ENCODE data around the gene IGFBP4. TPM values are rescaled to one million over a fixed set of nuclear protein-coding genes. Genes with fewer than 3 reads are reported as not detected.
"Not testable (repeated sequence)": the region's sequence is repeated elsewhere in the genome, so short reads cannot be mapped to it uniquely, and the experiment has no call there.

Gene IGFBP4
- total RNA-seq, result 56.1 and 56.7 TPM in 2 replicates
- long read RNA-seq, partial matches to known transcripts, result 11 of 14 reads
- long read RNA-seq, other reads (novel, unspliced or antisense), result 3 of 14 reads

- peak; percentile 48 for TF ChIP-seq CTCF (conservative IDR thresholded peaks at IDR 0.05)
- H3K9me3 Mint-ChIP-seq, result no peaks in the 10 kb centered on the region
- no peak within 1 kb of the TSS for H3K27ac Mint-ChIP-seq (ENCODE audit: unreplicated experiment)
- peaks cover 8% of the 10 kb centered on the region for H3K27me3 Mint-ChIP-seq (ENCODE audit: low read depth)
- H3K36me3 Mint-ChIP-seq (ENCODE audit: low read depth), result no peaks in the 10 kb centered on the region
- peaks cover 24% of the 10 kb centered on the region for H3K4me1 Mint-ChIP-seq
- peak; percentile 75 for DNase-seq (ENCODE audit: low read depth, low spot score)
- peak within 1 kb of the TSS; percentile 75 for H3K4me3 Mint-ChIP-seq
Observed at GRCh38 chr17:40443196-40443987, at the start of gene IGFBP4. IGFBP4 (plus strand) TSS chr17:40443450; CDS start chr17:40443736, 286 bp downstream.

GRCh38 chr17:40399185-40399584, 44.1 kb upstream of the IGFBP4 start:
- no peak overlapping the region for H3K4me3 Mint-ChIP-seq
- H3K27ac Mint-ChIP-seq (ENCODE audit: unreplicated experiment), result no peak overlapping the region
- DNase-seq (ENCODE audit: low read depth, low spot score), result no peak
- TF ChIP-seq CTCF (conservative IDR thresholded peaks at IDR 0.05), result peak; percentile 72
- H3K27me3 Mint-ChIP-seq (ENCODE audit: low read depth), result no peaks in the 10 kb centered on the region
- H3K36me3 Mint-ChIP-seq (ENCODE audit: low read depth), result peaks cover 28% of the 10 kb centered on the region
- H3K9me3 Mint-ChIP-seq, result no peaks in the 10 kb centered on the region
- no peaks in the 10 kb centered on the region for H3K4me1 Mint-ChIP-seq

GRCh38 chr17:40402668-40403067, 40.6 kb upstream of the IGFBP4 start:
- H3K9me3 Mint-ChIP-seq, result no peaks in the 10 kb centered on the region
- H3K36me3 Mint-ChIP-seq (ENCODE audit: low read depth), result peaks cover 31% of the 10 kb centered on the region
- DNase-seq (ENCODE audit: low read depth, low spot score), result no peak
- no peaks in the 10 kb centered on the region for H3K4me1 Mint-ChIP-seq
- H3K27ac Mint-ChIP-seq (ENCODE audit: unreplicated experiment), result no peak overlapping the region
- TF ChIP-seq CTCF (conservative IDR thresholded peaks at IDR 0.05), result no peak
- H3K4me3 Mint-ChIP-seq, result no peak overlapping the region
- no peaks in the 10 kb centered on the region for H3K27me3 Mint-ChIP-seq (ENCODE audit: low read depth)

- no peak for DNase-seq (ENCODE audit: low read depth, low spot score)
- Mint-ChIP-seq H3K27ac (ENCODE audit: unreplicated experiment) (no peak overlapping the region), H3K4me1 (no peaks in the 10 kb centered on the region), H3K4me3 (no peak overlapping the region), H3K9me3 (no peaks in the 10 kb centered on the region), H3K27me3 (ENCODE audit: low read depth) (no peaks in the 10 kb centered on the region), H3K36me3 (ENCODE audit: low read depth) (peaks cover 31% of the 10 kb centered on the region)
- TF ChIP-seq CTCF (conservative IDR thresholded peaks at IDR 0.05), result no peak
Observed at GRCh38 chr17:40404003-40404402, 39.2 kb upstream of the IGFBP4 start.

GRCh38 chr17:40407460-40407859, 35.8 kb upstream of the IGFBP4 start:
- Mint-ChIP-seq H3K4me3 (no peak overlapping the region), H3K4me1 (peaks cover 5% of the 10 kb centered on the region), H3K27ac (ENCODE audit: unreplicated experiment) (no peak overlapping the region), H3K36me3 (ENCODE audit: low read depth) (peaks cover 27% of the 10 kb centered on the region), H3K9me3 (no peaks in the 10 kb centered on the region), H3K27me3 (ENCODE audit: low read depth) (no peaks in the 10 kb centered on the region)
- no peak for TF ChIP-seq CTCF (conservative IDR thresholded peaks at IDR 0.05)
- no peak for DNase-seq (ENCODE audit: low read depth, low spot score)

- H3K4me1 Mint-ChIP-seq; H3K27ac Mint-ChIP-seq (ENCODE audit: unreplicated experiment); DNase-seq (ENCODE audit: low read depth, low spot score); H3K4me3 Mint-ChIP-seq; H3K9me3 Mint-ChIP-seq; H3K27me3 Mint-ChIP-seq (ENCODE audit: low read depth): not testable (repeated sequence)
- H3K36me3 Mint-ChIP-seq (ENCODE audit: low read depth), result peaks cover 23% of the 10 kb centered on the region
Observed at GRCh38 chr17:40409540-40409939, 33.7 kb upstream of the IGFBP4 start.

All from neural crest cell (in vitro differentiated cells).